ENCODE measurements around the gene CFAP52. TPM values are rescaled to one million over a fixed set of nuclear protein-coding genes. Genes with fewer than 3 reads are reported as not detected.

CFAP52 gene
- total RNA-seq, 1 experiment from 2014 or later, result not detected

GRCh38 chr17:9553181-9553580 is 23.3 kb upstream of the CFAP52 start:
- no peak overlapping the region for H3K4me3 Mint-ChIP-seq
- H3K4ac ChIP-seq (ENCODE audit: low read depth, low read length), result no peak overlapping the region
- H2BK20ac ChIP-seq (ENCODE audit: low read depth, low read length, poor library complexity, severe bottlenecking), result no peak overlapping the region
- no peaks in the 10 kb centered on the region for H3K4me1 Mint-ChIP-seq
- H3K9me3 Mint-ChIP-seq, result no peaks in the 10 kb centered on the region
- no peaks in the 10 kb centered on the region for H3K27me3 ChIP-seq (ENCODE audit: insufficient read depth, low read length)
- no peak for TF ChIP-seq CTCF (conservative IDR thresholded peaks at IDR 0.05)
- no peak overlapping the region for H3K27ac Mint-ChIP-seq
- H3K79me2 ChIP-seq (ENCODE audit: insufficient read depth, low read length), result no peaks in the 10 kb centered on the region
- H3K36me3 Mint-ChIP-seq (ENCODE audit: insufficient read depth in 1 of 3, low read depth in 3 of 3), result no peaks in the 10 kb centered on the region
- no peak overlapping the region for H4K91ac ChIP-seq (ENCODE audit: insufficient read length, low read depth, low read length)
- no peak overlapping the region for H4K5ac ChIP-seq (ENCODE audit: insufficient read length, low read depth, low read length)
- no peak overlapping the region for H3K14ac ChIP-seq (ENCODE audit: insufficient read depth, low read length)
- no peaks in the 10 kb centered on the region for H3K9me3 ChIP-seq (ENCODE audit: control insufficient read depth, low read depth, low read length)
- H3K56ac ChIP-seq (ENCODE audit: insufficient read length, low read depth, low read length), result no peak overlapping the region
- no peak overlapping the region for H3K27ac ChIP-seq (ENCODE audit: insufficient read length, low read depth, low read length)
- no peak overlapping the region for H2AFZ ChIP-seq (ENCODE audit: low read length)
- no peak overlapping the region for H2BK12ac ChIP-seq (ENCODE audit: insufficient read length, low read depth, low read length)
- H3K18ac ChIP-seq (ENCODE audit: insufficient read length, low read depth, low read length), result no peak overlapping the region
- H4K20me1 ChIP-seq (ENCODE audit: control insufficient read depth, insufficient read depth, insufficient read length), result no peaks in the 10 kb centered on the region
- H3K9ac ChIP-seq (ENCODE audit: extremely low read depth, insufficient read length, low read length), result no peak overlapping the region
- no peak overlapping the region for H3K23ac ChIP-seq (ENCODE audit: insufficient read length, low read depth, low read length)
- no peak overlapping the region for H2BK5ac ChIP-seq (ENCODE audit: insufficient read length, low read length)
- DNase-seq, result no peak
- H3K23me2 ChIP-seq (ENCODE audit: insufficient read length, low read depth, low read length, poor library complexity, severe bottlenecking), result no peaks in the 10 kb centered on the region
- H3K4me1 ChIP-seq (ENCODE audit: insufficient read depth, low read length), result no peaks in the 10 kb centered on the region
- no peak overlapping the region for H2BK120ac ChIP-seq (ENCODE audit: low read depth, low read length, poor library complexity, severe bottlenecking)
- no peaks in the 10 kb centered on the region for H3K27me3 Mint-ChIP-seq (ENCODE audit: low read depth)
- H2BK15ac ChIP-seq (ENCODE audit: low read depth, low read length), result no peak overlapping the region
- no CpG with 5 or more reads among the region's 2 CpGs for WGBS (ENCODE audit: extremely low coverage, insufficient read length, low lambda C conversion rate)
- H2AK5ac ChIP-seq (ENCODE audit: insufficient read length, low read length), result no peak overlapping the region
- no peak overlapping the region for H4K8ac ChIP-seq (replicated peaks; ENCODE audit: insufficient read length, low read depth, low read length)
- H3K4me2 ChIP-seq (ENCODE audit: insufficient read depth, insufficient read length, low read length), result no peak overlapping the region
- no peak overlapping the region for H3T11ph ChIP-seq (ENCODE audit: low read length)
- H3K79me1 ChIP-seq (ENCODE audit: insufficient read depth, low read depth, low read length, poor library complexity, severe bottlenecking), result no peaks in the 10 kb centered on the region

All from H9 (cell line).